ENCODE measurements around the gene MPHOSPH9. TPM values are rescaled to one million over a fixed set of nuclear protein-coding genes. Genes with fewer than 3 reads are reported as not detected.
"Not testable (repeated sequence)": the region's sequence is repeated elsewhere in the genome, so short reads cannot be mapped to it uniquely, and the experiment has no call there.

Gene MPHOSPH9
- total and polyA plus RNA-seq, 8 donors = 3.3 to 13.4 (median 6.8) TPM

DNA sequence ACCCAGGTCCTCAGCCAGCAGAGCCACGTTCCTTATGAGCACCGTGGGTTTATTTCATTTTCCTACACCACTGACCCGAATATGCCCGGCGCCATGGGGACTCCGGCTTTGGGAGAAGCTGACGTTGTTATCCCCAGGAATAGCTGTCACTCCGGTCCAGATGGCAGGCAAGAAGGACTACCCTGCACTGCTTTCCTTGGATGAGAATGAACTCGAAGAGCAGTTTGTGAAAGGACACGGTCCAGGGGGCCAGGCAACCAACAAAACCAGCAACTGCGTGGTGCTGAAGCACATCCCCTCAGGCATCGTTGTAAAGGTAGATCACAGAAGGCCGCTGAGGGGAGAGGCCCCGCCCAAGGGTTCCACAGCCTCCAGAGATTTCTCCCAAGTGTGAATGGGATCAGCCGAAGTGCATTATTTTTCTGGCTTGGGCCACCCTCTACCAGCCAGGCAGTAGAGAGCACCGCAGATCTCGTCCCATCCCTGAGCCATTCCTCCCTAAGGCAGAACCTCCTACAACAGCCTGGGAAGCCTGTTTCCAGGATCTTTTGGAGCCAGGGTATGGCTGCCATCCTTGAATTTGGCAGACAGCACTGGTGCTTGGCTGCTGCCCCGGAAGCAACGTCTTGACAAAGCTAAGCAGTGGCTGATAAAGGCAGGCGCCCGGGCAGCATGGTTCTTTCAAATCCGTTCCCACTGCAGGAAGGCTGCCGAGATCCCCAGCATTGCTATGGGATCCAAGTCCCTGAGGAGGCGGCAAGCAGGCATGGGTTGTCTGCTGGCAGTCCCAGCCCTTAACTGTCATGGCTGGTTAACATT lies 20.9 kb upstream of the MPHOSPH9 start:
- 72 to 76% methylated on average over 24 of the region's 24 CpGs for WGBS, 2 donors
- Histone ChIP-seq H3K4me3 (no peak overlapping the region), H3K36me3 (peaks cover 0 to 29% (median 12%) of the 10 kb centered on the region in 3 donors), H3K4me1 (peaks cover 0 to 16% (median 4%) of the 10 kb centered on the region in 3 donors), H3K27me3 (no peaks in the 10 kb centered on the region), H3K9me3 (no peaks in the 10 kb centered on the region), H3K27ac (no peak overlapping the region)
- intact Hi-C loops (cut with DNase I) = no loop called here
- ATAC-seq (peak in 1 of 4 donors; percentile 11), DNase-seq (no peak), FAIRE-seq (no peak)
- no peak for TF ChIP-seq CTCF (IDR thresholded peaks at IDR 0.05)

DNA sequence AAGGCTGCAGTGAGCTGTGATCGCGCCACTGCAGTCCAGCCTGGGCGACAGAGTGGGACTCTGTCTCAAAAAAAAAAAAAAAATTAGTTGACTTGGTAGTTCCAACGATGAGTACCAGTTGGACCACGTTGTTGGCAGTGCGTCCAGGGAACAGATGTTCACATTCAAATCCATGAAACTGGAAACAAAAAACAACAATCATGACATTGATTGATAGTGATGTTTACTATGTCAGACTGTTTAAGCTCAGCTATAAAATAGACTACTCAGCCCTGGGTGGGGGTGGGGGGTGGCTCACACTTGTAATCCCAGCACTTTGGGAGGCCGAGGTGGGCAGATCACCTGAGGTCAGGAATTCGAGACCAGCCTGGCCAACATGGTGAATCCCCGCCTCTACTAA lies 19.4 kb upstream of the MPHOSPH9 start:
- 64 to 68% methylated on average over 9 of the region's 9 CpGs for WGBS, 2 donors
- ATAC-seq; H3K27ac ChIP-seq; DNase-seq; H3K27me3 ChIP-seq; FAIRE-seq; intact Hi-C loops (cut with DNase I); H3K4me3 ChIP-seq; H3K9me3 ChIP-seq: not testable (repeated sequence)
- Histone ChIP-seq H3K4me1 (peaks cover 0 to 12% (median 4%) of the 10 kb centered on the region in 3 donors), H3K36me3 (peaks cover 0 to 26% (median 12%) of the 10 kb centered on the region in 3 donors)

DNA sequence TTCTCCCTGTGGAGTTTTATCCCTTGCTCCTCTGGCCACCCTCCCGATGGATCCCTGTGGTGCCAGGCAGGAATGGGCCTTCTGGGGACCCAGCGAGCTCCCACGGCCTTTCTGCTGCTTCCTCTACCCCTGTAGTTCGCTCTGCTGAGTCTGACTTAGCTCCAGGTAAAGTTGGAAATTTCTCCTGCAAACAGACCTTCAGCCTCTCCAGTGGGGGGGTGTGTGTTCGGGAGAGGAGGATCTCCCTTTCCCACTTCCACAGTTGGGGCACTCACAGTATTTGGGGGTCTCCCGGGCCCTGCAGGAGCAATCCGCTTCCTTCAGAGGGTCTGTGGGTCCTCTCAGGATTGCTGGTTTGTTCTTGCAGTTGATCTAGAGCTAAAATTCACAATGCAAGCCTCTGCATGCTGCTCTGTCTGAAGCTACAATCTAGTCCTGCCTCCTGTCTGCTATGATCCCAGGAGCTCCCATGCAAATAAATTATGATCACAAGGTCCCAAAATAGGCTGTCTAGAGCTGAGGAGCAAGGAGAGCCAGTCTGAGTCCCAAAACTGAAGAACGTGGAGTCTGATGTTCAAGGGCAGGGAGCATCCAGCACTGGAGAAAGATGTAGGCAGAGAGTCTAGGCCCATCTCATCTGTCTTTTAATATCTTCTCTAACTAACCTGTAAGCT lies 18.6 kb upstream of the MPHOSPH9 start:
- H3K27ac ChIP-seq = peak overlapping the region in 1 of 4 donors; percentile 62
- no peak for FAIRE-seq
- intact Hi-C loops (cut with DNase I) = no loop called here
- no peak for DNase-seq
- H3K4me1 ChIP-seq = peaks cover 0 to 12% (median 4%) of the 10 kb centered on the region in 3 donors
- no peak for ATAC-seq
- H3K9me3 ChIP-seq = no peaks in the 10 kb centered on the region
- H3K27me3 ChIP-seq = no peaks in the 10 kb centered on the region
- 82 to 85% methylated on average over 8 of the region's 8 CpGs for WGBS, 2 donors
- peaks cover 0 to 18% (median 12%) of the 10 kb centered on the region in 3 donors for H3K36me3 ChIP-seq
- no peak for TF ChIP-seq CTCF (IDR thresholded peaks at IDR 0.05)
- H3K4me3 ChIP-seq = no peak overlapping the region

DNA sequence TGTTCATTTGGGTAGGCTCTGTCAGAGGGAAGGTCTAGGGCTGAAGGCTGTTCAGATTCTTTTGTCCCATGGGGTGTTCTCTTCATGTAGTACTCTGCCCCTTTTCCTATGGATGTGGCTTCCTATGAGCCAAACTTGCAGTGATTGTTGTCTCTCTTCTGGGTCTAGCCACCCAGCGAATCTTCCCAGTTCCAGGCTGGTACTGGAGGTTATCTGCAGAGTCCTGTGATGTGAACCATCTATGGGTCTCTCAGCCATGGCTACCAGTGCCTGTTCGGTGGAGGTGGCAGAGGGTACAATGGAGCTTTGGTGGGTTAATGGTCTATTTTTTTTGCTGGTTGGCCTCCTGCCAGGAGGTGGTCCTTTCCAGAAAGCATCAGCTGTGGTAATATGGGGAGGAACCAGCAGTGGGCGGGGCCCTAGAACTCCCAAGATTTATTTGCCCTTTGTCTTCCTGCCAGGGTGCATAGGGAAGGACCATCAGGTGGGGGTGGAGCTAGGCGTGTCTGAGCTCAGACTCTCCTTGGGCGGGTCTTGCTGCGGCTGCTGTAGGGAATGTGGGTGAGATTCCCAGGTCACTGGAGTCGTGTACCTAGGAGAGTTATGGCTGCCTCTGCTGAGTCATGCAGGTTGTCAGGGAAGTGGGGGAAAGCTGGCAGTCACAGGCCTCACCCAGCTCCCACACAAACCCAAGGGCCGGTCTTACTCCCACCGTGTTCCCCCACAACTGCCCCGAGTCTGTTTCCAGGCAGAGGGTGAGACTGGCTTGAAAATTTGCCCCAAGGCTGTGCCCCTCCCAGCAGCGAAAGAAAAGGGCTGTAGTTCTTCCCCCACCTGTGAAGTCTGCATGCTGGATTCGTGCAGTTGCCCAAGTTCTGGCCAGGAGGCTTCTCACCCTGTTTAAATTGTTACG lies 17.8 kb upstream of the MPHOSPH9 start:
- Histone ChIP-seq H3K4me3 (no peak overlapping the region), H3K27ac (peak overlapping the region in 1 of 4 donors; percentile 62), H3K4me1 (peaks cover 0 to 12% (median 4%) of the 10 kb centered on the region in 3 donors), H3K9me3 (no peaks in the 10 kb centered on the region), H3K36me3 (peaks cover 0 to 12% (median 12%) of the 10 kb centered on the region in 3 donors), H3K27me3 (no peaks in the 10 kb centered on the region)
- intact Hi-C loops (cut with DNase I) = no loop called here
- ATAC-seq = peak; percentile 75 to 84 (median 76)
- TF ChIP-seq CTCF (IDR thresholded peaks at IDR 0.05) = no peak
- no peak for FAIRE-seq
- WGBS, 2 donors = 45 to 49% methylated on average over 13 of the region's 13 CpGs
- peak in 4 of 6 donors; percentile 72 to 82 (median 77) for DNase-seq

GRCh38 chr12:123248996-123249741 lies 16.2 kb upstream of the MPHOSPH9 start:
- intact Hi-C loops (cut with DNase I); H3K9me3 ChIP-seq; ATAC-seq; H3K27ac ChIP-seq; H3K4me3 ChIP-seq; H3K27me3 ChIP-seq; H3K36me3 ChIP-seq; FAIRE-seq: not testable (repeated sequence)
- H3K4me1 ChIP-seq = peaks cover 0 to 12% (median 4%) of the 10 kb centered on the region in 3 donors
- WGBS, 2 donors = 96 to 98% methylated on average over 25 to 26 of the region's 26 CpGs
- peak in 2 of 6 donors; percentile 49 to 67 for DNase-seq

GRCh38 chr12:123248129-123248528 lies 15.2 kb upstream of the MPHOSPH9 start:
- intact Hi-C loops (cut with DNase I); DNase-seq; H3K36me3 ChIP-seq; H3K4me3 ChIP-seq; H3K9me3 ChIP-seq; FAIRE-seq; ATAC-seq; H3K27ac ChIP-seq; H3K27me3 ChIP-seq: not testable (repeated sequence)
- H3K4me1 ChIP-seq = peaks cover 0 to 12% (median 4%) of the 10 kb centered on the region in 3 donors
- WGBS, 2 donors = 94 to 97% methylated on average over 2 of the region's 2 CpGs

Measured in pancreas (tissue), 10 donors.